ENCODE data around the gene BICRA.

The BICRA gene

DNA sequence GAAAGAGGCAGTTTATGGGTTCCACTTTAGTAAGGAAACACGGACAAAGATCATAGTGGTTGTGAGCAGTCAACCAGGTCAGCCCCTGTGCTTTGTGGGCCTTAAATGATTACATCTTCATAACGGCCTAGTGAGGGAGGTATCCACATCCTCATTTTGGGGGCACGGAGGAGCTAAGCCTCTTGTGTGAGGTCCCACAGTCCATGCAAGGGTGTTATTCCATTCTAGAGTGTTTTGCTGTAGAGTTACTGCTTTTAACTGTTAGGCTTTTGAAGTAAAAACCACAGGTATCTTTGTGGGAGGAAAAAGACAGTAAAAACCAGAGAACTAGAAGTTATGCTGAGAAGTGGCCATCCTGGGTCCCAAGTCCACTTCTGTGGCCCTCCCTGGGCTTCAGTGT, 140.4 kb downstream of the BICRA start:
- no peak for TF ChIP-seq GLIS3 (CRISPR knock-in tag; IDR thresholded peaks at IDR 0.05)
- TF ChIP-seq TOX (CRISPR knock-in tag; IDR thresholded peaks at IDR 0.05; ENCODE audit: borderline replicate concordance): no peak
- TF ChIP-seq, protein P1, sequence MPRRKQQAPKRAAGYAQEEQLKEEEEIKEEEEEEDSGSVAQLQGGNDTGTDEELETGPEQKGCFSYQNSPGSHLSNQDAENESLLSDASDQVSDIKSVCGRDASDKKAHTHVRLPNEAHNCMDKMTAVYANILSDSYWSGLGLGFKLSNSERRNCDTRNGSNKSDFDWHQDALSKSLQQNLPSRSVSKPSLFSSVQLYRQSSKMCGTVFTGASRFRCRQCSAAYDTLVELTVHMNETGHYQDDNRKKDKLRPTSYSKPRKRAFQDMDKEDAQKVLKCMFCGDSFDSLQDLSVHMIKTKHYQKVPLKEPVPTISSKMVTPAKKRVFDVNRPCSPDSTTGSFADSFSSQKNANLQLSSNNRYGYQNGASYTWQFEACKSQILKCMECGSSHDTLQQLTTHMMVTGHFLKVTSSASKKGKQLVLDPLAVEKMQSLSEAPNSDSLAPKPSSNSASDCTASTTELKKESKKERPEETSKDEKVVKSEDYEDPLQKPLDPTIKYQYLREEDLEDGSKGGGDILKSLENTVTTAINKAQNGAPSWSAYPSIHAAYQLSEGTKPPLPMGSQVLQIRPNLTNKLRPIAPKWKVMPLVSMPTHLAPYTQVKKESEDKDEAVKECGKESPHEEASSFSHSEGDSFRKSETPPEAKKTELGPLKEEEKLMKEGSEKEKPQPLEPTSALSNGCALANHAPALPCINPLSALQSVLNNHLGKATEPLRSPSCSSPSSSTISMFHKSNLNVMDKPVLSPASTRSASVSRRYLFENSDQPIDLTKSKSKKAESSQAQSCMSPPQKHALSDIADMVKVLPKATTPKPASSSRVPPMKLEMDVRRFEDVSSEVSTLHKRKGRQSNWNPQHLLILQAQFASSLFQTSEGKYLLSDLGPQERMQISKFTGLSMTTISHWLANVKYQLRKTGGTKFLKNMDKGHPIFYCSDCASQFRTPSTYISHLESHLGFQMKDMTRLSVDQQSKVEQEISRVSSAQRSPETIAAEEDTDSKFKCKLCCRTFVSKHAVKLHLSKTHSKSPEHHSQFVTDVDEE (CRISPR knock-in tag; IDR thresholded peaks at IDR 0.05): no peak
- no peak for TF ChIP-seq BACH2 (CRISPR knock-in tag; IDR thresholded peaks at IDR 0.05; ENCODE audit: borderline replicate concordance)
- TF ChIP-seq, protein P2, sequence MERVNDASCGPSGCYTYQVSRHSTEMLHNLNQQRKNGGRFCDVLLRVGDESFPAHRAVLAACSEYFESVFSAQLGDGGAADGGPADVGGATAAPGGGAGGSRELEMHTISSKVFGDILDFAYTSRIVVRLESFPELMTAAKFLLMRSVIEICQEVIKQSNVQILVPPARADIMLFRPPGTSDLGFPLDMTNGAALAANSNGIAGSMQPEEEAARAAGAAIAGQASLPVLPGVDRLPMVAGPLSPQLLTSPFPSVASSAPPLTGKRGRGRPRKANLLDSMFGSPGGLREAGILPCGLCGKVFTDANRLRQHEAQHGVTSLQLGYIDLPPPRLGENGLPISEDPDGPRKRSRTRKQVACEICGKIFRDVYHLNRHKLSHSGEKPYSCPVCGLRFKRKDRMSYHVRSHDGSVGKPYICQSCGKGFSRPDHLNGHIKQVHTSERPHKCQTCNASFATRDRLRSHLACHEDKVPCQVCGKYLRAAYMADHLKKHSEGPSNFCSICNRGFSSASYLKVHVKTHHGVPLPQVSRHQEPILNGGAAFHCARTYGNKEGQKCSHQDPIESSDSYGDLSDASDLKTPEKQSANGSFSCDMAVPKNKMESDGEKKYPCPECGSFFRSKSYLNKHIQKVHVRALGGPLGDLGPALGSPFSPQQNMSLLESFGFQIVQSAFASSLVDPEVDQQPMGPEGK (CRISPR knock-in tag; IDR thresholded peaks at IDR 0.05; ENCODE audit: borderline replicate concordance): no peak
- TF ChIP-seq ZNF8 (CRISPR knock-in tag; IDR thresholded peaks at IDR 0.05): no peak
- no peak for TF ChIP-seq RARB (CRISPR knock-in tag; IDR thresholded peaks at IDR 0.05)
- no peak for TF ChIP-seq ZNF70 (CRISPR knock-in tag; IDR thresholded peaks at IDR 0.05)
- no peak for TF ChIP-seq ZFP3 (CRISPR knock-in tag; IDR thresholded peaks at IDR 0.05)
- TF ChIP-seq ARNTL (CRISPR knock-in tag; IDR thresholded peaks at IDR 0.05; ENCODE audit: borderline replicate concordance, low read depth): no peak
- TF ChIP-seq ISL1 (CRISPR knock-in tag; IDR thresholded peaks at IDR 0.05): no peak
- TF ChIP-seq, protein P3, sequence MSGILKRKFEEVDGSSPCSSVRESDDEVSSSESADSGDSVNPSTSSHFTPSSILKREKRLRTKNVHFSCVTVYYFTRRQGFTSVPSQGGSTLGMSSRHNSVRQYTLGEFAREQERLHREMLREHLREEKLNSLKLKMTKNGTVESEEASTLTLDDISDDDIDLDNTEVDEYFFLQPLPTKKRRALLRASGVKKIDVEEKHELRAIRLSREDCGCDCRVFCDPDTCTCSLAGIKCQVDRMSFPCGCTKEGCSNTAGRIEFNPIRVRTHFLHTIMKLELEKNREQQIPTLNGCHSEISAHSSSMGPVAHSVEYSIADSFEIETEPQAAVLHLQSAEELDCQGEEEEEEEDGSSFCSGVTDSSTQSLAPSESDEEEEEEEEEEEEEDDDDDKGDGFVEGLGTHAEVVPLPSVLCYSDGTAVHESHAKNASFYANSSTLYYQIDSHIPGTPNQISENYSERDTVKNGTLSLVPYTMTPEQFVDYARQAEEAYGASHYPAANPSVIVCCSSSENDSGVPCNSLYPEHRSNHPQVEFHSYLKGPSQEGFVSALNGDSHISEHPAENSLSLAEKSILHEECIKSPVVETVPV (CRISPR knock-in tag; IDR thresholded peaks at IDR 0.05): no peak
- TF ChIP-seq OSR1 (CRISPR knock-in tag; IDR thresholded peaks at IDR 0.05): no peak
- no peak for TF ChIP-seq SNAI2 (CRISPR knock-in tag; IDR thresholded peaks at IDR 0.05)
- TF ChIP-seq ESRRG (CRISPR knock-in tag; IDR thresholded peaks at IDR 0.05): no peak
- no peak for TF ChIP-seq PPARA (CRISPR knock-in tag; IDR thresholded peaks at IDR 0.05; ENCODE audit: borderline replicate concordance)
- TF ChIP-seq ZFP30 (CRISPR knock-in tag; IDR thresholded peaks at IDR 0.05): no peak
- no peak for TF ChIP-seq TCF4 (CRISPR knock-in tag; IDR thresholded peaks at IDR 0.05; ENCODE audit: borderline replicate concordance)
- TF ChIP-seq, protein P4, sequence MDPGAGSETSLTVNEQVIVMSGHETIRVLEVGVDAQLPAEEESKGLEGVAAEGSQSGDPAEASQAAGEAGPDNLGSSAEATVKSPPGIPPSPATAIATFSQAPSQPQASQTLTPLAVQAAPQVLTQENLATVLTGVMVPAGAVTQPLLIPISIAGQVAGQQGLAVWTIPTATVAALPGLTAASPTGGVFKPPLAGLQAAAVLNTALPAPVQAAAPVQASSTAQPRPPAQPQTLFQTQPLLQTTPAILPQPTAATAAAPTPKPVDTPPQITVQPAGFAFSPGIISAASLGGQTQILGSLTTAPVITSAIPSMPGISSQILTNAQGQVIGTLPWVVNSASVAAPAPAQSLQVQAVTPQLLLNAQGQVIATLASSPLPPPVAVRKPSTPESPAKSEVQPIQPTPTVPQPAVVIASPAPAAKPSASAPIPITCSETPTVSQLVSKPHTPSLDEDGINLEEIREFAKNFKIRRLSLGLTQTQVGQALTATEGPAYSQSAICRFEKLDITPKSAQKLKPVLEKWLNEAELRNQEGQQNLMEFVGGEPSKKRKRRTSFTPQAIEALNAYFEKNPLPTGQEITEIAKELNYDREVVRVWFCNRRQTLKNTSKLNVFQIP (CRISPR knock-in tag; IDR thresholded peaks at IDR 0.05; ENCODE audit: borderline replicate concordance, low read depth): no peak
- TF ChIP-seq ZC3H10 (CRISPR knock-in tag; IDR thresholded peaks at IDR 0.05): no peak

DNA sequence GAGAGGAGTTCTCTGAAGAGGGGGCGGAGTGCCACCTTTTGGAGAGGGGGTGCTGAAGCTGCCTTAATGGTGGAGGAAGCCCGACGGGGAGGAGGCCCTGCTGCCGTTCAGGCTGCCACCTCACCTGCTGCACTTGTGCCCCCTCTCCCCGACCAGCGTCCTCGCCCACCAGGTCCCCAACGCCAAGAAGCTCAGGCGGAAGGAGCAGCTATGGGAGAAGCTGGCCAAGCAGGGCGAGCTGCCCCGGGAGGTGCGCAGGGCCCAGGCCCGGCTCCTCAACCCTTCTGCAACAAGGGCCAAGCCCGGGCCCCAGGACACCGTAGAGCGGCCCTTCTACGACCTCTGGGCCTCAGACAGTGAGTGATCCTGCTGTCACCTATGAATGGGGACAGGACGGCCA, 141.8 kb downstream of the BICRA start:
- no peak for ATAC-seq
- no peak for TF ChIP-seq ZFP3 (CRISPR knock-in tag; IDR thresholded peaks at IDR 0.05)
- TF ChIP-seq ZFP30 (CRISPR knock-in tag; IDR thresholded peaks at IDR 0.05): no peak
- TF ChIP-seq, protein P1 (CRISPR knock-in tag; IDR thresholded peaks at IDR 0.05): no peak
- TF ChIP-seq CSDC2 (CRISPR knock-in tag; IDR thresholded peaks at IDR 0.05): no peak
- TF ChIP-seq SNAI2 (CRISPR knock-in tag; IDR thresholded peaks at IDR 0.05): no peak
- no peak for TF ChIP-seq ARNTL (CRISPR knock-in tag; IDR thresholded peaks at IDR 0.05; ENCODE audit: borderline replicate concordance, low read depth)
- no peak for TF ChIP-seq ISL1 (CRISPR knock-in tag; IDR thresholded peaks at IDR 0.05)
- no peak for TF ChIP-seq ZC3H10 (CRISPR knock-in tag; IDR thresholded peaks at IDR 0.05)
- TF ChIP-seq, protein P4 (CRISPR knock-in tag; IDR thresholded peaks at IDR 0.05; ENCODE audit: borderline replicate concordance, low read depth): no peak
- no peak for TF ChIP-seq BACH2 (CRISPR knock-in tag; IDR thresholded peaks at IDR 0.05; ENCODE audit: borderline replicate concordance)
- TF ChIP-seq TCF4 (CRISPR knock-in tag; IDR thresholded peaks at IDR 0.05; ENCODE audit: borderline replicate concordance): no peak
- TF ChIP-seq, protein P2 (CRISPR knock-in tag; IDR thresholded peaks at IDR 0.05; ENCODE audit: borderline replicate concordance): no peak
- TF ChIP-seq ESRRG (CRISPR knock-in tag; IDR thresholded peaks at IDR 0.05): no peak
- TF ChIP-seq ZNF565 (CRISPR knock-in tag; conservative IDR thresholded peaks at IDR 0.05; ENCODE audit: low read depth): no peak
- TF ChIP-seq OSR1 (CRISPR knock-in tag; IDR thresholded peaks at IDR 0.05): no peak
- no peak for TF ChIP-seq TOX (CRISPR knock-in tag; IDR thresholded peaks at IDR 0.05; ENCODE audit: borderline replicate concordance)
- no peak for TF ChIP-seq PPARA (CRISPR knock-in tag; IDR thresholded peaks at IDR 0.05; ENCODE audit: borderline replicate concordance)

More for the DNA sequence above, 140.4 kb downstream of the BICRA start:
- ATAC-seq: no peak

All from SK-N-SH treated with all-trans-retinoic acid at 6 μM for 48 hours (cell line).